ENCODE data around the gene ADGRL3.

The ADGRL3 gene

GRCh38 chr4:61994036-61994435, 793.9 kb downstream of the ADGRL3 start:
- DNase-seq (ENCODE audit: extremely low read depth, low read depth): no peak

GRCh38 chr4:61995717-61996340, 795.7 kb downstream of the ADGRL3 start:
- H3K4me3 ChIP-seq (replicated peaks; ENCODE audit: low read depth, low read length): no peak overlapping the region
- TF ChIP-seq CTCF (IDR thresholded peaks at IDR 0.05; ENCODE audit: low read depth, low read length, missing control alignments): no peak
- no peak for DNase-seq (ENCODE audit: extremely low read depth, low read depth)

More at GRCh38 chr4:61994036-61994435, 793.9 kb downstream of the ADGRL3 start:
- no peak overlapping the region for H3K4me3 ChIP-seq (replicated peaks; ENCODE audit: low read depth, low read length)
- no peak for TF ChIP-seq CTCF (IDR thresholded peaks at IDR 0.05; ENCODE audit: low read depth, low read length, missing control alignments)

- H3K4me3 ChIP-seq (replicated peaks; ENCODE audit: low read depth, low read length): no peak overlapping the region
- TF ChIP-seq CTCF (IDR thresholded peaks at IDR 0.05; ENCODE audit: low read depth, low read length, missing control alignments): no peak
- DNase-seq (ENCODE audit: extremely low read depth, low read depth): no peak
These were observed 796.8 kb downstream of the ADGRL3 start for GRCh38 chr4:61996943-61997342.

- DNase-seq (ENCODE audit: extremely low read depth, low read depth): no peak
- no peak for TF ChIP-seq CTCF (IDR thresholded peaks at IDR 0.05; ENCODE audit: low read depth, low read length, missing control alignments)
- no peak overlapping the region for H3K4me3 ChIP-seq (replicated peaks; ENCODE audit: low read depth, low read length)
These were observed 797.7 kb downstream of the ADGRL3 start for GRCh38 chr4:61997831-61998230.

GRCh38 chr4:62003695-62004094, 803.6 kb downstream of the ADGRL3 start:
- H3K4me3 ChIP-seq (replicated peaks; ENCODE audit: low read depth, low read length): no peak overlapping the region
- no peak for TF ChIP-seq CTCF (IDR thresholded peaks at IDR 0.05; ENCODE audit: low read depth, low read length, missing control alignments)
- no peak for DNase-seq (ENCODE audit: extremely low read depth, low read depth)

- no peak overlapping the region for H3K4me3 ChIP-seq (replicated peaks; ENCODE audit: low read depth, low read length)
- no peak for DNase-seq (ENCODE audit: extremely low read depth, low read depth)
- no peak for TF ChIP-seq CTCF (IDR thresholded peaks at IDR 0.05; ENCODE audit: low read depth, low read length, missing control alignments)
These were observed 804.8 kb downstream of the ADGRL3 start for GRCh38 chr4:62004881-62005280.

- H3K4me3 ChIP-seq (replicated peaks; ENCODE audit: low read depth, low read length): no peak overlapping the region
- DNase-seq (ENCODE audit: extremely low read depth, low read depth): no peak
- TF ChIP-seq CTCF (IDR thresholded peaks at IDR 0.05; ENCODE audit: low read depth, low read length, missing control alignments): no peak
These were observed 806.0 kb downstream of the ADGRL3 start for GRCh38 chr4:62006108-62006507.
